Left cardiac atrium (tissue), 4 donors: ENCODE data around the gene HDAC4. TPM values are rescaled to one million over a fixed set of nuclear protein-coding genes. Genes with fewer than 3 reads are reported as not detected.

Source experiments
- ATAC-seq, 2 donors: fragments of 200-7000 bp; cut with Tn5 transposase; one replicate each; pipeline ENCODE4 v1.9.1; 2020; ENCODE audit warnings: mild to moderate bottlenecking in 2 of 2, moderate library complexity in 2 of 2
- DNase-seq: peaks from one replicate; pipeline ENCODE4 v3.0.0-alpha.2; 2020
- intact Hi-C, 2 donors: fragments of 100-400 bp; cut with DNase I; formaldehyde crosslinking; loops; one replicate each; pipeline versions ENCODE4 v1.14.1 to v1.15.1; 2022 to 2023
- total RNA-seq, 2 donors: library from RNA; stranded (reverse); fragmentation: NEBNext Ultra II Directional; extraction: Animal tissue kit (Norgen Biotek cat#: 25700); gene quantifications; one replicate each; pipeline ENCODE4 v1.2.1, GENCODE V29; 2021
- donor health status: DM: no; HTN: yes; CAD: no.
- donor health status: DM: no; HTN: yes; CAD: no; lungs with severe emphysema.
- donor health status: DM: yes; HTN: yes; CAD: no.
- donor health status: Dilated cardiomyopathy.

Gene HDAC4
- total RNA-seq, 2 donors from 2014 or later = 25.6 to 31.2 TPM

GRCh38 chr2:239295377-239296019, 105.3 kb downstream of the HDAC4 start:
- intact Hi-C loops = no loop called here
- ATAC-seq (no peak), DNase-seq (peak; percentile 3)

GRCh38 chr2:239294571-239295054, 106.2 kb downstream of the HDAC4 start:
- peak in 1 of 2 donors; percentile 59 for ATAC-seq
- intact Hi-C loops = no loop called here

GRCh38 chr2:239293775-239294430, 106.9 kb downstream of the HDAC4 start:
- DNase-seq (peak; percentile 19), ATAC-seq (no peak)

More at GRCh38 chr2:239294571-239295054, 106.2 kb downstream of the HDAC4 start:
- DNase-seq = peak; percentile 35

GRCh38 chr2:239292959-239293774, 107.7 kb downstream of the HDAC4 start:
- DNase-seq (peak; percentile 17), ATAC-seq (no peak)
- intact Hi-C loops = no loop called here

More at GRCh38 chr2:239293775-239294430, 106.9 kb downstream of the HDAC4 start:
- intact Hi-C loops = no loop called here

GRCh38 chr2:239292531-239292930, 108.3 kb downstream of the HDAC4 start:
- ATAC-seq = no peak
- intact Hi-C loops = no loop called here
- no peak for DNase-seq

- ATAC-seq (peak in 1 of 2 donors; percentile 15), DNase-seq (peak; percentile 17)
- intact Hi-C loops = no loop called here
Observed at GRCh38 chr2:239291475-239292350, 109.1 kb downstream of the HDAC4 start.

GRCh38 chr2:239290618-239291474, 110.0 kb downstream of the HDAC4 start:
- ATAC-seq (peak; percentile 73 to 91), DNase-seq (peak; percentile 54)
- intact Hi-C loops = no loop called here

- intact Hi-C loops = no loop called here
- DNase-seq = peak; percentile 7
Observed at GRCh38 chr2:239289545-239289944, 111.3 kb downstream of the HDAC4 start.

GRCh38 chr2:239288951-239289511, 111.8 kb downstream of the HDAC4 start:
- intact Hi-C loops = no loop called here
- peak in 1 of 2 donors; percentile 15 for ATAC-seq
- DNase-seq = peak; percentile 17

More at GRCh38 chr2:239289545-239289944, 111.3 kb downstream of the HDAC4 start:
- no peak for ATAC-seq

GRCh38 chr2:239288237-239288636, 112.6 kb downstream of the HDAC4 start:
- DNase-seq (no peak), ATAC-seq (no peak)
- intact Hi-C loops = no loop called here

GRCh38 chr2:239287461-239287860, 113.4 kb downstream of the HDAC4 start:
- ATAC-seq (no peak), DNase-seq (peak; percentile 2)
- intact Hi-C loops = no loop called here

- DNase-seq (peak; percentile 23), ATAC-seq (peak in 1 of 2 donors; percentile 11)
- intact Hi-C loops = no loop called here
Observed at GRCh38 chr2:239286901-239287300, 113.9 kb downstream of the HDAC4 start.

GRCh38 chr2:239285932-239286230, 114.9 kb downstream of the HDAC4 start:
- ATAC-seq (no peak), DNase-seq (no peak)
- intact Hi-C loops = no loop called here

GRCh38 chr2:239285071-239285931, 115.5 kb downstream of the HDAC4 start:
- intact Hi-C loops = no loop called here
- DNase-seq (peak; percentile 21), ATAC-seq (peak in 1 of 2 donors; percentile 27)

- DNase-seq (peak; percentile 23), ATAC-seq (no peak)
- intact Hi-C loops = no loop called here
Observed at GRCh38 chr2:239283961-239284795, 116.6 kb downstream of the HDAC4 start.
